ENCODE results near the gene RPF1.
"Not testable (repeated sequence)": the region's sequence is repeated elsewhere in the genome, so short reads cannot be mapped to it uniquely, and the experiment has no call there.

The RPF1 gene

DNA sequence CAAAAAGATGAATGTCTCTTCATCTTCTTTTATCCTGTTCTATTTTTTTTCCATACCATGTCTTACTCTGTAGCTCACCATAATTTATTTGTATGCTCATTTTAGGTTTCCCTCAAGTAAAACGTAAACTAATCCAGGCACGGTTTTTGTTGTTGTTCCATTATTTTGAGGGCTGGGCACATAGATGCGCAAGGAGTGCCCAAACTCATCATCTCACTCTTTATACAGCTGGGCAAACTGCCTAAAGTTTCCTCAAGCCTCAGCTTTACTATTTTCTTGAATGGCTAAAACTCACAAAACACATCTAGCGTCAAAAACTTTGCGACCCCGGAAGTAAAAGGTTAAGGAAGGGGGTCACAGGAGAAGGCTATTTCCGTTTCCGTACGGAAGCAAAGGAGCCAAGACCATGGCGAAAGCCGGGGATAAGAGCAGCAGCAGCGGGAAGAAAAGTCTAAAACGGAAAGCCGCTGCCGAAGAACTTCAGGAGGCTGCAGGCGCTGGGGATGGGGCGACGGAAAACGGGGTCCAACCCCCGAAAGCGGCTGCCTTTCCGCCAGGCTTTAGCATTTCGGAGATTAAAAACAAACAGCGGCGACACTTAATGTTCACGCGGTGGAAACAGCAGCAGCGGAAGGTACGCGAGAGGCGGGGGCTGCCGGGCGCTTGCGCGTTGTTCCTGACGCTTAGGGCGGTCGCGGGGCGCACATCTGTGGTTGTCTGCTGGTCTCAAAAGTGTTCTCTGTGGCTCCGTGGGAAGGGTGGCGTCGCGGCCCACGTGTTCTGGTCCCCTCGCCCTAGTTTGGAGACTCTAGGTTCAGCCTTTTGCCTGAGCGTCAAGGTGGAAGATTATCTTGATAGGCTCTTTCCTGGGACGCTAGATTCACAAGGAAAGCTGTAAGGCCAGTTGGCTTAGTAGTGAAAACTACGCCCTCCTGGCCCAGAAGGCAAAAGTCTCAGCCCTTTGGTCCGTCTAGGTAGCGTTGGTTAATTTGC, at the start of gene RPF1:
TSS of gene RPF1 (plus strand) at position 391 of the 993 bp plus-strand sequence. CDS start at position 407, 16 bp downstream.
- peak; percentile 83 for DNase-seq (ENCODE audit: low spot score)

GRCh38 chr1:84430546-84430945, 48.5 kb upstream of the RPF1 start:
- DNase-seq (ENCODE audit: low spot score): no peak

DNA sequence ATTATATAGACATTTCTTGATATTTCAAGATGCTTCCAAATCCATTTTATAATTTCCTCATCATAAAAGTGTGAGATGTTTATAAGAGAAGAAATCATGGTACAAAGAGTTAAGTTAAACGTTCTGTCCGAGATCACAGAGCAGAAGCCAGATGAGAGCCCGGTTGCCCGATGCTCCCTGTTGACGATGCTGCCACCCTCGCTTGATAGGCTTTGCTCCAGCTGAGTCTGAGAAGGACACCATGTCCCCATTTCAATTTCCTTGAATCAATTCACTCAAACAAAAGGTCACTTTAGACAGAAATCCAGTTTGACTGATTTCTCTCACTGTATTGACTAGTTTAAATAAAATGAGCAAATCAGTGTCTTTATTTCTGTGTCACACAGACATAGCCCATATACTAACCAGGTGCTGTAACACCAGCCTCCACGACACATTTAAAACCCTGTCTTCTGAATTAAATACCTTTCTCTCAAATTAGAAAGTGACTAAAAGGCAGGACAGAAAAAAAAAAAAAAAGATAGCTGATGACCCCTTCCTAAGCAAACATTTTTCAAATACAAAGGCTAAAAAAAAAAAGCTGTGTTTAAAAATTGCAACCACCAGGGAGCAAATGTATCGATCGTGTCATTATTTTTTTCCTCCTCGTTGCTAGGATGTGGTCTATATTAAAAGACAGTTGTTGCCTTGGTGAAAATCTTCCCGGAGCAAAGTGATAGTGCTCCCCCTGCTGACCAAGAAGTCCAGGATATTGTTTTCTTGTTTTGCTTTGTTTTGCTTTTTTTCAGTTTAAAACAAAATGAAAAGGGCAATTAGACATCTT, 45.6 kb upstream of the RPF1 start:
- DNase-seq (ENCODE audit: low spot score): peak; percentile 90

DNA sequence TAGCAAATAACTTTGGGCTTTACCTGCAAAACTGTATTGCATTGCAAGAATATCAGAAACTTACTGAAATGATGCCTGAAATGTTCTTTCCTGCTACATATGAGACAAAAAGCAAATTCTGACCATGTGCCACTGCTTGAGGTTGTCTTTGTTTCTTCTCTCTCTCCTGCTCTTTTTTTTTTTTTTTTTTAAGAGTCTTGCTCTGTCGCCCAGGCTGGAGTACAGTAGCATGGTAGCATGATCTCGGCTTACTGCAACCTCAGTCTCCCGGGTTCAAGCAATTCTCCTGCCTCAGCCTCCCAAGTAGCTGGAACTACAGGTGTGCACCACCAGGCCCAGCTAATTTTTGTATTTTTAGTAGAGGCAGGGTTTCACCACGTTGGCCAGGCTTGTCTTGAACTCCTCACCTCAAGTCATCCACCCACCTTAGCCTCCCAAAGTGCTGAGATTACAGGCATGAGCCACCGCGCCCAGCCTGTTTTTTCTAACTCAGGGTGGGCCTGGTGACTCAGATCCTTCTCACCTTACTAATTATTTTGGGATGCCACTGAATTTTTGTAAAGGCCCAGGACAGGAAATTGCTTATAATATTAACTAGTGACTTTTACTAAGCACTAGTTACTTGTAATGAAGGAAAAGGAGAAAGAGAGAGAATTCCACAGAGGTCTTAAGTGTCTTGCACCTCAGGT, 44.8 kb upstream of the RPF1 start:
- DNase-seq (ENCODE audit: low spot score): no peak

GRCh38 chr1:84434801-84435549, 44.1 kb upstream of the RPF1 start:
- DNase-seq (ENCODE audit: low spot score): no peak

DNA sequence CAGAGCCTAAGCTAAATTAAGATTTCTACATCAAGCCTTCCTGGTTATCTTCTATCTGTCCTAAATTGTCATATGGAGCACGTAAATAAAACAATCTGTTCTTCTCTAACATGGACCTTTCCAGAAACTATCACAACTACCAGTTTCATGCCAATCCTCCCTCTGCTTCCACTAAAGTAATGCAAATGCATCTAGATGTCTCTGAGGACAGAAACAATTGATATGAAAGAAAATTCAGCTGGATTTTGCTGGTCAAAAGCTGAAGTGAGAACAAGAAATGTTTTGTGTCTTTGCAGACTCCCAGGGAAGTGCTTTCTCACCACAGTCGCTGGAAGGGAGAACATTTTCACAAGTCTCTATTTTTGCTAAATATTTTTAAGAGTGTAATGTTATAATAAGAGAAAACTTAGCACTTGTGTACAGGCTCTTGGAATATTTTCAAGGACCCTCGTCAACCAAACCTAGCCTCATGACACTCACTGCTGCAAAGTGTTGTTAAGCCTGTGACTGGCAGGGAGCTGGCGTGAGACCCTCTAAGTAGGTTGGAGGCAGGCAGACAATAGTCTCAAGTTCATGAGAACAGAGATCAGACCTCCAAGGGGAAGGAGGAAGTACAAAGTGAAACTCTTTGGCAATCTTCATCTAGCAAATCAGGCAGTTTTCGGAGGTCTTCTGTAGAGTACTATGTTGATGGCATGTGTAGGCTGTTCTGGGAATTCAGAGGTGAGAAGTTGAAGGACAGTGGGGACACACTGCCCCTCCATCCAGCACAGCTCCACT, 42.0 kb upstream of the RPF1 start:
- peak; percentile 62 for DNase-seq (ENCODE audit: low spot score)

DNA sequence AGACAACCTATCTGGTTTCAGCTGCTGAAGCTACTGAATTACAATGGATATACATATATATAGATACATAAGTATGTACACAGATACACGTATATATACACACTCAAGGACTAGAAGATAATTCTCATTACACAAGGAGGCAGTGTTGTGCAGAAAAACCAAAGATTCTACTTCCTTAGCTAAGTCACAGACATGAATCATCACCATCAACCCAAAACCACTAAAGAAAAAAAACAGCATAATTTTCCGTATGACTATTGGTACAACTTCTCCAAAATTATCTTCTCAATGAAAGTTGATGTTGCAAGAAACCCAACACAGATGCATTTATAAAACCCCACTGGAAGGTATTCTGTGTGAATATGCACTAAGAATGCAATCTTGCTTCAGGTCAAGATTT, 36.8 kb upstream of the RPF1 start:
- DNase-seq (ENCODE audit: low spot score): peak; percentile 86

DNA sequence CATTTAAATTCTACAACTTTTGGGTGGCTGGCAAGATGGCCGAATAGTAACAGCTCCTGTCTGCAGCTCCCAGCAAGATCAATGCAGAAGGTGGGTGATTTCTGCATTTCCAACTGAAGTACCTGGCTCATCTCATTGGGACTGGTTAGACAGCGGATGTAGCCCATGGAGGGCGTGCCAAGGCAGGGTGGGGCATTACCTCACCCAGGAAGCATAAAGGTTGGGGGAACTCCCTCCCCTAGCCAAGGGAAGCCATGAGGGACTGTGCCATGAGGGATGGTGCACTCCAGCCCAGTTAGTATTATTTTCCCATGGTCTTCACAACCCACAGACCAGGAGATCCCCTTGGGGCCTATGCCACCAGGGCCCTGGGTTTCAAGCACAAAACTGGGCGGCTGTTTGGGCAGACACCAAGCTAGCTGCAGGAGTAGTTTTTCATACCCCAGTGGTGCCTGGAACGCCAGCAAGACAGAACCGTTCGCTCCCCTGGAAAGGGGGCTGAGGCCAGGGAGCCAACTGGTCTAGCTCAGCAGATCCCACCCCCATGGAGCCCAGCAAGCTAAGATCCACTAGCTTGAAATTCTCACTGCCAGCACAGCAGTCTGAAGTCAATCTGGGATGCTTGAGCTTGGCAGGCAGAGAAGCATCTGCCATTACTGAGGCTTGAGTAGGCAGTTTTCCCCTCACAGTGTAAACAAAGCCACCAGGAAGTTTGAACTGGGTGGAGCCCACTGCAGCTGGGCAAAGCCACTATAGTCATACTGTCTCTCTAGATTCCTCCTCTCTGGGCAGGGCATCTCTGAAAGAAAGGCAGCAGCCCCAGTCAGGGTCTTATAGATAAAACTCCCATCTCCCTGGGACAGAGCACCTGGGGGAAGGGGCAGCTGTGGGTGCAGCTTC, 36.1 kb upstream of the RPF1 start:
- DNase-seq (ENCODE audit: low spot score): not testable (repeated sequence)

- DNase-seq (ENCODE audit: low spot score): not testable (repeated sequence)
These were observed 30.4 kb upstream of the RPF1 start for GRCh38 chr1:84448704-84449103.

DNA sequence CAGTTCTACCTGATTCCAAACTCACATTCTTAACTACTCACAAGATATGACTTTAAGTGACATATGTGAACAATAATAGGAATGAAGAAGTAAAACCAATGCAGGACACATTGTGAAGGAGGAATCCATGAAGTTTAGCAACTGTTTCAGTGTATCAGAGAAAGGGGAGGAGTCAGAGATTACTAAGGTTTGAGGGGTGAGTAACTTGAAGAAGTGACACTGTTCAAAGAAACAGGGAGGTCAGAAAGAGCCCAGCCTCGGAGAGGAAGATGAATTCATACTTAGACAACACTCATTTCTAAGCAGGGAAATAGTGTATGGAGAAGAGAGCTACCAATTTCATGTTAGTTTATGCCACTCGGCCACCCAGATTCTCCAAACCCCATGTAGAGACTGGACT, 28.2 kb upstream of the RPF1 start:
- no peak for DNase-seq (ENCODE audit: low spot score)

- DNase-seq (ENCODE audit: low spot score): no peak
These were observed 26.6 kb upstream of the RPF1 start for GRCh38 chr1:84452436-84452835.

DNA sequence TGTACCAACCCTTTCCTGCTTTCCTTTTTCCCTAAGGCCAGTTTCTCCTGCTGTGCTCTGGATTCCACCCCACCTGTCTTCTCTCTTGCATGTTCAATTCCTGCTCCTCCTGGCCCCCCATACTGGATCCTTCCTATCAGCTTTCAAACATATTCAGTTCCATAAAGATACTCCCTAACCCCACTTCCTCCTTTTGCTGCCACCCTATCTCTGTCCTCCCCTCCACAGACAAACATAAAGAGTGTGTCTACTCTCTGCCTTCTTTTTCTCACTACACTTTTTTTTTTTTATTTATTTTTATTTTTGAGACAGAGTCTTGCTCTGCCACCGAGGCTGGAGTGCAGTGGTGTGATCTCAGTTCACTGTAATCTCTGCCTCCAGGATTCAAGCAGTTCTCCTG, 16.9 kb upstream of the RPF1 start:
- DNase-seq (ENCODE audit: low spot score): no peak

GRCh38 chr1:84467298-84467697, 11.8 kb upstream of the RPF1 start:
- DNase-seq (ENCODE audit: low spot score): no peak

- no peak for DNase-seq (ENCODE audit: low spot score)
These were observed 2.8 kb upstream of the RPF1 start for GRCh38 chr1:84476225-84476624.

- DNase-seq (ENCODE audit: low spot score): no peak
These were observed 932 bp downstream of the RPF1 start for GRCh38 chr1:84479998-84480397.

DNA sequence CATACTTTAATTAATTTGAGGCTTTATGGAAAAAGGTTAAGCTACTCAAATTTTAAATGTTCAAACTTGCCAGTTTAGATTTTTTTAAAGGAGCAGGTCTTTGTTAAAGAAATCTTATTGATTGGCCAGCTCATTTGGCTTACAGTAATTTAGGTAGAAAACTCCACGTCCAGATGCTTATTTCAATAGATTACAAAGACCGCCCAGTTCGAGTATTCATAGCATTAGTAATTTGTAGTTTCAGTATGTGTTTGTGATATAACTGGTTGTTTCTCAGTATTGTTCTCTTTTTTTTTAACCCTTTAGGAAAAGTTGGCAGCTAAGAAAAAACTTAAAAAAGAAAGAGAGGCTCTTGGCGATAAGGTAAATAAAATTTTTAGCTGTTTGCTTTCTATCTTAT, 1.6 kb downstream of the RPF1 start:
- no peak for DNase-seq (ENCODE audit: low spot score)

GRCh38 chr1:84481317-84481716, 2.3 kb downstream of the RPF1 start:
- DNase-seq (ENCODE audit: low spot score): no peak

- DNase-seq (ENCODE audit: low spot score): no peak
These were observed 9.0 kb downstream of the RPF1 start for GRCh38 chr1:84488107-84488506.

GRCh38 chr1:84489766-84490165, 10.7 kb downstream of the RPF1 start:
- DNase-seq (ENCODE audit: low spot score): no peak

DNA sequence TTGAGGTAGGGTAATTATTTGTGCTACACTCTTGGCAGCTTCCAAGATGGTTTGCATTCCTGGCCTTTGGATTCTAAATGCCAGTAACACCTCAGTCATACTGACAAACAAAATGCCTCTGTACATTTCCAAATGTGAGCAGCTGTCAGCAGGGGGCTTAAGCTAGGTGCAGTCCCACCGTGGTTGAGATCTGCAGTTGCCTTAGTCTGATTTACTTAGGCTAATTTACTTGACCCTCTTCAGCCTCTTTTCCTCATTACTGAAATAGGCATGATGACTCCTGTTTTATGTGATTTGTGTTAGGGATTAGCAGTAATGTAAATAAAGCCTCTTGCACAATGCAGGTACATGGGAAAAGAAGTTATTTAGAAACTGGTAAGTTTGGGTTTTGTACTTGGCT, 13.7 kb downstream of the RPF1 start:
- DNase-seq (ENCODE audit: low spot score): no peak

All from pons (tissue), 1 donor.